K562 (cell line): ENCODE data around the gene TEX50. TPM values are rescaled to one million over a fixed set of nuclear protein-coding genes. Genes with fewer than 3 reads are reported as not detected.

Experiments
- ATAC-seq: fragments of 200-7000 bp; cut with Tn5 transposase; 3 replicates; pipeline ENCODE4 v1.9.1; 2020; ENCODE audit warnings: moderate library complexity
- BruUV-seq: library from RNA; stranded (reverse); fragments of 400-500 nt; replicated peaks from 2 replicates; lab custom pipeline; 2021; lab: Mats Ljungman, UMichigan
- CTCF ChIA-PET: fragments of 300-600 bp; formaldehyde crosslinking; extraction: SDS; loops from one replicate; lab custom pipeline; 2021; ENCODE audit warnings: low intra/inter-chr PET ratio; lab: Yijun Ruan, JAX
- POLR2A ChIA-PET: fragments of 300-600, 350-650 bp; sonication (Branson Sonifier 250); formaldehyde crosslinking; extraction: SDS; loops from one replicate; lab custom pipeline; 2021; ENCODE audit warnings: antibody characterized with exemption, inconsistent platforms; lab: Yijun Ruan, JAX
- DNase-seq, 4 experiments: peaks; one replicate each; pipeline versions ENCODE4 v3.0.0 to v3.0.0-alpha.2; 2011 to 2018; ENCODE audit warnings: low spot score in 3 of 4, mixed read lengths in 3 of 4; ENCODE audit errors: extremely low read depth in 1 of 4
- FAIRE-seq: peaks from 2 replicates; lab custom pipeline; 2011; peaks lifted over from hg19 to GRCh38; lab: Jason Lieb, UNC
- H2AFZ ChIP-seq: 2 replicates; pipeline ENCODE4 v1.6.0; 2011; ENCODE audit warnings: low read depth, low read length, control low read depth, inconsistent platforms
- H3K27ac ChIP-seq: fragments of 200-600 bp; 3 replicates; pipeline ENCODE4 v1.8.0; 2011; ENCODE audit warnings: low read depth, mild to moderate bottlenecking, control low read depth, inconsistent platforms, low read length, moderate library complexity, mixed read lengths; ENCODE audit errors: extremely low read depth
- H3K27me3 ChIP-seq, 2 experiments: fragments of 300-600 bp in 1 of 2; 2 replicates in 1 of 2; 3 replicates in 1 of 2; pipeline versions ENCODE4 v1.6.0 to v1.8.0; 2011; ENCODE audit warnings: inconsistent platforms in 2 of 2, low read length in 2 of 2, mild to moderate bottlenecking in 1 of 2, mixed read lengths in 1 of 2, moderate library complexity in 1 of 2; ENCODE audit not compliant: control insufficient read depth in 2 of 2, insufficient read depth in 2 of 2
- H3K36me3 ChIP-seq: fragments of 300-600 bp; 3 replicates; pipeline ENCODE4 v1.8.0; 2011; ENCODE audit warnings: mild to moderate bottlenecking, low read length, inconsistent platforms; ENCODE audit not compliant: control insufficient read depth, insufficient read depth
- H3K4me1 ChIP-seq, 2 experiments: fragments of 200-600 bp in 1 of 2; replicated peaks in 1 of 2; 2 replicates in 1 of 2; 3 replicates in 1 of 2; pipeline versions ENCODE4 v1.5.1 to v1.8.0; 2011; ENCODE audit warnings: inconsistent platforms in 2 of 2, low read length in 2 of 2, mild to moderate bottlenecking in 1 of 2, mixed read lengths in 1 of 2, moderate library complexity in 1 of 2; ENCODE audit not compliant: control insufficient read depth in 2 of 2, insufficient read depth in 2 of 2
- H3K4me2 ChIP-seq: 2 replicates; pipeline ENCODE4 v1.6.1; 2011; ENCODE audit warnings: low read length, control low read depth, inconsistent platforms, mixed read lengths; ENCODE audit not compliant: insufficient read depth
- H3K4me3 ChIP-seq: fragments of 200-600 bp; sonication (generic), shearing (Covaris generic); 2 replicates; pipeline ENCODE4 v1.5.1; 2016; ENCODE audit warnings: control low read depth, inconsistent platforms
- H3K79me2 ChIP-seq: fragments of 200-600 bp; 3 replicates; pipeline ENCODE4 v1.8.0; 2011; ENCODE audit warnings: low read length, inconsistent platforms; ENCODE audit not compliant: control insufficient read depth, insufficient read depth
- H3K9ac ChIP-seq, 2 experiments: 2 replicates each; pipeline versions ENCODE4 v1.6.0 to v1.6.1; 2011; ENCODE audit warnings: low read depth in 2 of 2, low read length in 2 of 2, control low read depth in 1 of 2, inconsistent platforms in 1 of 2, mild to moderate bottlenecking in 1 of 2, mixed read lengths in 1 of 2; ENCODE audit not compliant: insufficient read depth in 1 of 2
- H3K9me1 ChIP-seq: one replicate; pipeline ENCODE4 v1.6.0; 2011; ENCODE audit warnings: inconsistent platforms, mild to moderate bottlenecking, low read length, moderate library complexity; ENCODE audit not compliant: control insufficient read depth, insufficient read depth
- H3K9me3 ChIP-seq: replicated peaks from 2 replicates; pipeline ENCODE4 v1.5.1; 2011; ENCODE audit warnings: low read depth, low read length, inconsistent platforms; ENCODE audit not compliant: control insufficient read depth, insufficient read depth
- H4K20me1 ChIP-seq: replicated peaks from 2 replicates; pipeline ENCODE4 v1.6.1; 2011; ENCODE audit warnings: low read length, inconsistent platforms, mixed read lengths; ENCODE audit not compliant: control insufficient read depth, insufficient read depth
- C11orf30 ChIP-seq: fragments of 450-650 bp; IDR thresholded peaks from 2 replicates; pipeline ENCODE4 v1.6.1; 2016; ENCODE audit warnings: low read depth, mild to moderate bottlenecking
- CBX8 ChIP-seq: fragments of 200-600 bp; sonication (generic); IDR thresholded peaks from 2 replicates; pipeline ENCODE4 v1.6.1; 2012; ENCODE audit warnings: borderline replicate concordance, mixed run types, low read depth, mild to moderate bottlenecking, moderate library complexity, mixed read lengths, low read length, control low read depth, inconsistent platforms; ENCODE audit not compliant: poor library complexity, severe bottlenecking; ENCODE audit errors: extremely low read depth
- CC2D1A ChIP-seq: fragments of 450-650 bp; IDR thresholded peaks from 2 replicates; pipeline ENCODE4 v1.6.1; 2017; ENCODE audit warnings: mild to moderate bottlenecking
- CREB3L1 ChIP-seq: fragments of 450-650 bp; IDR thresholded peaks from 2 replicates; pipeline ENCODE4 v1.6.1; 2014; ENCODE audit warnings: low read depth, mild to moderate bottlenecking, moderate library complexity, borderline replicate concordance
- ETS1 ChIP-seq: conservative IDR thresholded peaks from 2 replicates; pipeline ENCODE4 v1.6.1; 2011; ENCODE audit warnings: low read depth, mild to moderate bottlenecking, low read length; ENCODE audit not compliant: control insufficient read depth
- EZH2 ChIP-seq: IDR thresholded peaks from 2 replicates; pipeline ENCODE4 v1.6.1; 2012; ENCODE audit warnings: low read depth, mild to moderate bottlenecking, inconsistent platforms, low read length, borderline replicate concordance
- FOXM1 ChIP-seq, 2 experiments: fragments of 450-650 bp in 1 of 2; sonication (generic) in 1 of 2; formaldehyde crosslinking in 1 of 2; IDR thresholded peaks; 2 replicates each; pipeline versions ENCODE4 v1.6.1 to v1.9.0; 2017 to 2022; ENCODE audit warnings: low read depth in 2 of 2, mild to moderate bottlenecking in 2 of 2, missing genetic modification reagents in 1 of 2, moderate library complexity in 1 of 2
- HDAC1 ChIP-seq, 2 experiments: fragments of 450-650 bp; IDR thresholded peaks; 2 replicates each; pipeline ENCODE4 v1.6.1; 2016 to 2017; ENCODE audit warnings: inconsistent platforms in 1 of 2, mild to moderate bottlenecking in 1 of 2, moderate library complexity in 1 of 2
- NFYB ChIP-seq: IDR thresholded peaks from 2 replicates; pipeline ENCODE4 v1.6.1; 2011; ENCODE audit warnings: mild to moderate bottlenecking, moderate library complexity; ENCODE audit not compliant: insufficient read length; ENCODE audit errors: extremely low read depth
- SMAD3 ChIP-seq: fragments of 450-650 bp; formaldehyde crosslinking; conservative IDR thresholded peaks from 2 replicates; pipeline ENCODE4 v1.4.0; 2020; ENCODE audit warnings: mild to moderate bottlenecking
- ZMIZ1 ChIP-seq, 2 experiments: fragments of 150-350 bp in 1 of 2; IDR thresholded peaks; 2 replicates each; pipeline ENCODE4 v1.6.1; 2012 to 2016; ENCODE audit warnings: low read depth in 2 of 2, low read length in 2 of 2, mild to moderate bottlenecking in 1 of 2, moderate library complexity in 1 of 2
- ZNF764 ChIP-seq: fragments of 250-450 bp; sonication (Bioruptor Pico); IDR thresholded peaks from 2 replicates; pipeline ENCODE4 v1.4.0; 2020; ENCODE audit warnings: low read depth, mild to moderate bottlenecking, moderate library complexity
- WGBS: fragments of 100-300 bp; shearing (Covaris generic); methylation state at CpG from one replicate; pipeline ENCODE4 v1.1.6; 2016; ENCODE audit warnings: low coverage, mixed read lengths; ENCODE audit not compliant: insufficient coverage; ENCODE audit errors: missing lambda C conversion rate; 5-methylcytosine and 5-hydroxymethylcytosine counted together
- in situ Hi-C: fragments of 300-500 bp; cut with MboI; formaldehyde crosslinking; loops from 4 replicates; pipeline ENCODE4 v1.15.0; 2018; ENCODE audit warnings: inconsistent platforms, mixed read lengths
- intact Hi-C: fragments of 100-400 bp; cut with micrococcal nuclease; formaldehyde crosslinking; loops from 2 replicates; pipeline ENCODE4 v1.14.2; 2022
- polyA plus RNA-seq, 8 experiments: library from polyadenylated mRNA; depleted of rRNA in 4 of 8; stranded (reverse) in 5 of 8; unstranded in 3 of 8; fragments of >200 nt; fragmentation: Nextera tagmentation in 2 of 8; fragmentation: Illumina TruSeq in 1 of 8; extraction: Ambion mirVana in 2 of 8; extraction: Trizol in 1 of 8; gene quantifications; 2 replicates each; pipeline versions ENCODE4 v1.2.1 to v1.2.3, GENCODE V29; 2011 to 2014; ENCODE audit warnings: inconsistent platforms in 1 of 8, missing spikeins in 1 of 8
- total RNA-seq, 7 experiments: library from RNA; depleted of rRNA in 6 of 7; stranded (reverse); fragments of >200 nt in 6 of 7; fragmentation: Illumina TruSeq in 2 of 7; extraction: Trizol in 2 of 7; gene quantifications; 2 replicates each; pipeline versions ENCODE4 v1.2.1 to v1.2.3, GENCODE V29; 2011 to 2021; ENCODE audit warnings: low replicate concordance in 1 of 7

TEX50 gene
- total and polyA plus RNA-seq, 9 of the 15 experiments (the other 6 are each of a cell fraction or from before 2014, with no cell fraction given): not detected

- no peak overlapping the region for H3K9ac ChIP-seq
- BruUV-seq: no TSS peak
- intact Hi-C loops: no loop called here
- H2AFZ ChIP-seq: peak overlapping the region; percentile 62; the same call in 1 of the 2 replicates
- CTCF ChIA-PET: no interaction called here
- H3K9me1 ChIP-seq: no peaks in the 10 kb centered on the region
- no peaks in the 10 kb centered on the region for H3K36me3 ChIP-seq
- in situ Hi-C loops: no loop called here
- no peak; the same call in 2 of the 3 replicates for ATAC-seq
- TF ChIP-seq ETS1: no peak
- TF ChIP-seq ZMIZ1 (IDR thresholded peaks at IDR 0.05; ENCODE audit: low read depth in 2 of 2, low read length in 2 of 2): no peak
- TF ChIP-seq C11orf30: no peak
- no peak for TF ChIP-seq FOXM1 (IDR thresholded peaks at IDR 0.05; ENCODE audit: low read depth)
- TF ChIP-seq FOXM1 (CRISPR knock-in tag; IDR thresholded peaks at IDR 0.05; ENCODE audit: low read depth): no peak
- no peak for TF ChIP-seq CBX8
- no peak for TF ChIP-seq NFYB
- TF ChIP-seq EZH2: no peak
- TF ChIP-seq CREB3L1: no peak
- TF ChIP-seq CC2D1A: no peak
- no peak for TF ChIP-seq HDAC1 (IDR thresholded peaks at IDR 0.05)
- TF ChIP-seq SMAD3 (CRISPR knock-in tag): no peak
- TF ChIP-seq ZNF764 (CRISPR knock-in tag): no peak
- TF ChIP-seq, all 486 proteins: peak for 0
- 43% methylated on average over 10 of the region's 12 CpGs for WGBS
- no peak for FAIRE-seq
- Histone ChIP-seq H3K79me2 (no peaks in the 10 kb centered on the region), H3K27ac (no peak overlapping the region), H3K4me1 (peaks cover 0 to 3% of the 10 kb centered on the region in 2 experiments; a peak in 2 of 5 replicates), H3K4me2 (no peak overlapping the region; the same call in 1 of the 2 replicates), H3K9me3 (no peaks in the 10 kb centered on the region; the same call in 1 of the 2 replicates), H4K20me1 (no peaks in the 10 kb centered on the region), H3K4me3 (no peak overlapping the region), H3K27me3 (no peaks in the 10 kb centered on the region)
- POLR2A ChIA-PET: interaction anchor here (0.6 to 2.1 kb wide), 5 partner anchors 9 to 101 kb away, joined by 3 to 9 read pairs (median 4); partner anchors contain the start of gene SLC9C2
- DNase-seq: no peak
Observed at GRCh38 chr1:173638043-173639021, 3.2 kb downstream of the TEX50 start.
